GM10248 (cell line): ENCODE data around the gene RIN3.

Experiments
- CTCF ChIA-PET: fragments of 300-600 bp; sonication (Branson Sonifier 250); formaldehyde crosslinking; extraction: SDS; loops from one replicate; lab custom pipeline; 2021; ENCODE audit warnings: antibody characterized with exemption; lab: Yijun Ruan, JAX
- POLR2A ChIA-PET: fragments of 350-650 bp; sonication (Branson Sonifier 250); formaldehyde crosslinking; extraction: SDS; loops from one replicate; lab custom pipeline; 2020; ENCODE audit warnings: antibody characterized with exemption; lab: Yijun Ruan, JAX
- DNase-seq: peaks from one replicate; pipeline ENCODE4 v3.0.0; 2012; ENCODE audit errors: extremely low spot score
- TF ChIP-seq, protein P1 (sequence below): IDR thresholded peaks from 2 replicates; pipeline ENCODE4 v1.5.1; 2012; ENCODE audit warnings: mild to moderate bottlenecking, low read depth; ENCODE audit errors: extremely low read depth, missing control alignments, control extremely low read depth

The RIN3 gene

DNA sequence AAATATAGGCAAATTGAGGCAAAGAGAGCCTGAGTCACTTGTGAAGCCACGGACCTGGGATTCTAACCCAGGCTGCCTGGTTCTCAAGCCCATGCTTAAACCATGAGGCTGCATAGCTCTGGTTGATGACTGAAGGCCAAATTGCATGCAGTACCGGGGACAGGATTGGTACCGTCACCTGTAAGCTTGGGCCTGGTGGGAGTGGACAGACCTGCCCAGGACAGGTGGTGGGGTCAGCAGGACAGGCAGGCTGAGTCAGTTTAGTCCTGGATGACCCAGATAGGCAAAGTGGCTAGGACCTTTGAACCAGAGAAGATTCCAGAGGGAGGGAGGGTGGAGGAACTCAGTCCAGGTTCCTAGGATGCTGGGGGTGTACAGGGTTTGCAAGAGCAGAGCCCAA lies 25.8 kb downstream of the RIN3 start:
- ChIA-PET CTCF (interaction anchor here (0.8 to 1.9 kb wide), 7 partner anchors 12 to 50 kb away, joined by 3 to 9 read pairs (median 4); no protein-coding TSS in a partner anchor), POLR2A (no interaction called here)
- no peak for DNase-seq
- TF ChIP-seq, protein P1, sequence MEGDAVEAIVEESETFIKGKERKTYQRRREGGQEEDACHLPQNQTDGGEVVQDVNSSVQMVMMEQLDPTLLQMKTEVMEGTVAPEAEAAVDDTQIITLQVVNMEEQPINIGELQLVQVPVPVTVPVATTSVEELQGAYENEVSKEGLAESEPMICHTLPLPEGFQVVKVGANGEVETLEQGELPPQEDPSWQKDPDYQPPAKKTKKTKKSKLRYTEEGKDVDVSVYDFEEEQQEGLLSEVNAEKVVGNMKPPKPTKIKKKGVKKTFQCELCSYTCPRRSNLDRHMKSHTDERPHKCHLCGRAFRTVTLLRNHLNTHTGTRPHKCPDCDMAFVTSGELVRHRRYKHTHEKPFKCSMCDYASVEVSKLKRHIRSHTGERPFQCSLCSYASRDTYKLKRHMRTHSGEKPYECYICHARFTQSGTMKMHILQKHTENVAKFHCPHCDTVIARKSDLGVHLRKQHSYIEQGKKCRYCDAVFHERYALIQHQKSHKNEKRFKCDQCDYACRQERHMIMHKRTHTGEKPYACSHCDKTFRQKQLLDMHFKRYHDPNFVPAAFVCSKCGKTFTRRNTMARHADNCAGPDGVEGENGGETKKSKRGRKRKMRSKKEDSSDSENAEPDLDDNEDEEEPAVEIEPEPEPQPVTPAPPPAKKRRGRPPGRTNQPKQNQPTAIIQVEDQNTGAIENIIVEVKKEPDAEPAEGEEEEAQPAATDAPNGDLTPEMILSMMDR: no peak

DNA sequence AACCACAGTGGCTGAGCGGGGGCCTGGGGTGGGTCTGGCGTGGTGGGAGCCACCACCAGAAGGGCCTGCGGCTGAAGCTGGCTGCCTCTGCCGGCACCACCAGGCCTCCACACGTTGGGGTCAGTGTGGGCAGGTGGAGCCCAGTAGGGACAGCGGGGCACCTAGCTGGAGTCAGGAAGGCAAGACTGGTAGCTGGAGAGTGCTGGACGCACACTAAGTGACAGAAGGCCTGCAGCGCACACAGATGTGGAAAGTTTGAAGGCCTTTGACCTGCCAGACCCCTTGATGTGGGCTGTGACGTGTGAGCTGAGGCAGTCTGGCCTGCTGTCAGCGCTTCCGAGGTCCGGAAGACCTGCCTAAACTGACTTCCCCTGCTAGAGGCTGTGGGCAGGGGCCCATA lies 26.3 kb downstream of the RIN3 start:
- POLR2A ChIA-PET: no interaction called here
- CTCF ChIA-PET: interaction anchor here (0.8 to 1.9 kb wide), 4 partner anchors 11 to 34 kb away, joined by 3 to 9 read pairs (median 4); no protein-coding TSS in a partner anchor

DNA sequence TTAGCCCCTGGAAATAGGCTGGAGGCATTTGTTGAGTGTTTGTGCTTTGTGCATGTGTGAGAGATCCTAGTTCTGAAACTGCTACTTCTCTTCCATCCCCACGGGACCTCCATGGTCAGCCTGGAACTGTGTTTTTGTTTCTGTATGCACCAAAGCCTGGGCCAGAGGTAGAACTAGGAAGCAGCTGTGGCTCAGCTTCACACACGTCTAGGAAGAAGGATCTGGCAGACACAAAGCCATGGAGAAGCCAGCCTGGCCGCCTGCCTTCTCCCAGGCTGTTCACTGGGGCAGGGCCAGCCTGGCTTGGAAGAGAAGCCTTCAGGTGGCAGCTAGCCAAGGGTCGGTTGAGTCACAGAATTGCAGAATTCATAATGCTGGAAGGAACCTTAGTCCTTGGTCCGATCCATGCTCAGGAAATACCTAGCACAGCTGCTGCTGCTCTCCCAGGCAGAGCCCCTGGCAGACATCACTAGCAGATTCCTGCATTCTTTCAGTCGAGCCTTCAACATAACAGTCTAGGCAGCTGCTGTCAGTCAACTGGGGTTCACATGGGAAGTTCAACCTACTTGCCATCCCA lies 27.0 kb downstream of the RIN3 start:
- TF ChIP-seq, protein P1: no peak
- ChIA-PET POLR2A (no interaction called here), CTCF (interaction anchor here (1.0 to 1.4 kb wide), 3 partner anchors 11 to 17 kb away, joined by 3 to 4 read pairs (median 4); no protein-coding TSS in a partner anchor)
- no peak for DNase-seq

More for the DNA sequence above, 26.3 kb downstream of the RIN3 start:
- TF ChIP-seq, protein P1: no peak
- DNase-seq: no peak

DNA sequence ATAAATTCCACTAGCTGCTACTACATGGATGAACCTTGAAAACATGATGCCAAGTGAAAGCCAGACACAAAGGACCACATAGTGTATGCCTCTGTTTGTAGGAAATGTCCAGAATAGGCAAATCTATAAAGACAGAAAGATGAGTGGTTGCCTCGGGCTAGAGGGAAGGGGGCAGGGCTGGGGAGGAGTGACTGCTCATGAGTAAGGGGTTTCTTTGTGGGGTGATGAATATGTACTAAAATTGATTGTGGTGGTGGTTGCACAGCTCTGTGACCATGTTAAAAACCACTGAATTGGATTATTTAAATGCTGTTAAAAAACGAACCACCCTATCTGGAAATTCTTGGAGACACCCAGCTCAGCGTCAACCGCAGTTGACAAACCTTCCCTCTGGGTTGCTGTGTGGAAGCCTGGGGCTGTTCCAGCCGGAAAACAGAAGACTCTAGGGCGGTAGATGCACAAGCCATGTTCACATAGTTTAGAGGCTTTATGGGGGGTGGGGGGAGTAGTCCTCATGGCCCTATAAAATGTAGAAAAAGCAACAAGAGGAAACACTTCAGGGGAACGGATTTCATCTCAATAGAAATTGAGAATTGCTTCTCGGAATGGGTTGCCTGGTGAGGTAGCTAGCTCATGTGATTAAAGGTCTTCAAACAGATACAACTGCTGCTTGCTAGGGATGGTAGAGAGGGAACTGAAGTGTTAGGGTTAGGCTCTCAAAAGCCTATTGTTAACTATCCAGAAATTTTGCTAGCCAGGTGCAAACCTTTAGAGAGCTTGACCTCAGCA lies 29.4 kb downstream of the RIN3 start:
- POLR2A ChIA-PET: no interaction called here
- TF ChIP-seq, protein P1: no peak
- DNase-seq: no peak
- CTCF ChIA-PET: interaction anchor here (0.8 to 1.9 kb wide), 6 partner anchors 13 to 165 kb away, joined by 3 to 6 read pairs (median 3); no protein-coding TSS in a partner anchor

DNA sequence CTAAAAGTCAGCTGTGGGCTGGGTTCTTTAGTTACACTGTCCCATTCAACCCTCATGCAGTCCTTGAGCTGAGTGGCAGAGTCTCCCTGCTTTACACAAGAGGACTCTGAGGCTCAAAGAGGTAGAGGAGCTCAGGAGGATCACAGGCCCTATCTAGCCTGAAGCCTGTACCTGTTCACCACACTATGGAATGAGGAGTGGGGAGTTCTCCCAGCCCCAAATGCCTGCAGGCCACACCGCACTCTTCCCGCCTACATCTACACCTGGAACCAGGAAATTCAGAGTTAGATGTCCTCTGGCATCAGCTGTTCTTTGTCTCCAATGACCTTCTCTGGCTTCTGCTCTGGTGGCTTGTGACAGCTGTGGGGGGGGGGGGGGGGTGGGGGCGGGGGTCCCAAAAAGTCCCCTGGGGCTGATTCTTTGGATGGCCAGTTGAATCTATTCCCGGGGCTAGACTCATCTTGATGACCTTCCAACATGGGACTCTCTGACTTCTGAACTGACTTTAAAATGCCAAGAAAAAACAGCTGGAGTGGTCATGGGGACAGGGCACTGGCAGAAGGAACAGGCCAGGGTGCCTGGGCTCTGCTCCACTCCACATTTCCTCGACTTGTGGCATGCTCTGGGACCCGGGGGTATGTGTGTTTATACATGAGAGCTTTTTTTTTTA lies 30.6 kb downstream of the RIN3 start:
- no peak for DNase-seq
- TF ChIP-seq, protein P1: no peak
- CTCF ChIA-PET: interaction anchor here (0.8 to 1.9 kb wide), 3 partner anchors 11 to 33 kb away, joined by 3 to 6 read pairs (median 3); no protein-coding TSS in a partner anchor
- POLR2A ChIA-PET: interaction anchor here (0.7 kb wide), 2 partner anchors 171 to 653 kb away, joined by 3 to 10 read pairs; no protein-coding TSS in a partner anchor
